Smooth muscle cell (in vitro differentiated cells): ENCODE results near the gene TMEM63A. TPM values are rescaled to one million over a fixed set of nuclear protein-coding genes. Genes with fewer than 3 reads are reported as not detected.

ENCODE experiments used
- DNase-seq: peaks from one replicate; lab custom pipeline; 2025; ENCODE audit not compliant: unreplicated experiment; lab: John Stamatoyannopoulos, UW
- H2AFZ ChIP-seq: fragments of 200-600 bp; sonication (generic); 2 replicates; pipeline ENCODE4 v1.6.0; 2016; ENCODE audit warnings: antibody characterized with exemption, low read depth, mild to moderate bottlenecking
- H3F3A ChIP-seq: fragments of 200-600 bp; sonication (generic); 2 replicates; pipeline ENCODE4 v1.6.0; 2017; ENCODE audit warnings: antibody characterized with exemption, low read depth
- H3K27ac ChIP-seq: fragments of 200-600 bp; sonication (generic); 2 replicates; pipeline ENCODE4 v1.5.1; 2016; ENCODE audit warnings: low read depth, mild to moderate bottlenecking
- H3K27me3 ChIP-seq: fragments of 200-600 bp; sonication (generic); 2 replicates; pipeline ENCODE4 v1.6.1; 2016; ENCODE audit warnings: low read depth, mild to moderate bottlenecking
- H3K36me3 ChIP-seq: fragments of 200-600 bp; sonication (generic); 2 replicates; pipeline ENCODE4 v1.5.1; 2016; ENCODE audit warnings: low read depth
- H3K4me1 ChIP-seq: fragments of 200-600 bp; sonication (generic); 2 replicates; pipeline ENCODE4 v1.5.1; 2016; ENCODE audit warnings: low read depth
- H3K4me2 ChIP-seq: fragments of 200-600 bp; sonication (generic); 2 replicates; pipeline ENCODE4 v1.6.0; 2016; ENCODE audit warnings: mild to moderate bottlenecking
- H3K4me3 ChIP-seq: fragments of 200-600 bp; sonication (generic); 2 replicates; pipeline ENCODE4 v1.5.1; 2016; ENCODE audit warnings: mild to moderate bottlenecking
- H3K79me2 ChIP-seq: fragments of 200-600 bp; sonication (generic); 2 replicates; pipeline ENCODE4 v1.6.0; 2016; ENCODE audit warnings: low read depth, mild to moderate bottlenecking
- H3K9ac ChIP-seq: fragments of 200-600 bp; sonication (generic); 2 replicates; pipeline ENCODE4 v1.6.0; 2016; ENCODE audit warnings: low read depth
- H3K9me3 ChIP-seq: fragments of 200-600 bp; sonication (generic); replicated peaks from 2 replicates; pipeline ENCODE4 v1.5.1; 2016; ENCODE audit warnings: low read depth
- H4K20me1 ChIP-seq: fragments of 200-600 bp; sonication (generic); 2 replicates; pipeline ENCODE4 v1.6.0; 2016; ENCODE audit warnings: low read depth
- WGBS: methylation state at CpG from one replicate; pipeline ENCODE4 v1.1.7; 2016; ENCODE audit warnings: low lambda C conversion rate; 5-methylcytosine and 5-hydroxymethylcytosine counted together
- polyA plus RNA-seq: library from polyadenylated mRNA; unstranded; fragments of >200 nt; fragmentation: Nextera tagmentation; extraction: Ambion mirVana; gene quantifications from 2 replicates; pipeline ENCODE4 v1.2.1, GENCODE V29; 2016
- total RNA-seq: library from RNA; depleted of rRNA; stranded (reverse); fragments of >200 nt; gene quantifications from 2 replicates; pipeline ENCODE4 v1.2.3, GENCODE V29; 2014
- TF ChIP-seq, protein P1 (sequence below): fragments of 200-600 bp; sonication (generic); IDR thresholded peaks from 2 replicates; pipeline ENCODE4 v1.5.1; 2017; ENCODE audit warnings: borderline replicate concordance, mild to moderate bottlenecking, antibody characterized with exemption; ENCODE audit not compliant: insufficient read depth, poor library complexity, severe bottlenecking

The TMEM63A gene
- total and polyA plus RNA-seq, 2 experiments from 2014 or later: 10.9 to 12.0 TPM

DNA sequence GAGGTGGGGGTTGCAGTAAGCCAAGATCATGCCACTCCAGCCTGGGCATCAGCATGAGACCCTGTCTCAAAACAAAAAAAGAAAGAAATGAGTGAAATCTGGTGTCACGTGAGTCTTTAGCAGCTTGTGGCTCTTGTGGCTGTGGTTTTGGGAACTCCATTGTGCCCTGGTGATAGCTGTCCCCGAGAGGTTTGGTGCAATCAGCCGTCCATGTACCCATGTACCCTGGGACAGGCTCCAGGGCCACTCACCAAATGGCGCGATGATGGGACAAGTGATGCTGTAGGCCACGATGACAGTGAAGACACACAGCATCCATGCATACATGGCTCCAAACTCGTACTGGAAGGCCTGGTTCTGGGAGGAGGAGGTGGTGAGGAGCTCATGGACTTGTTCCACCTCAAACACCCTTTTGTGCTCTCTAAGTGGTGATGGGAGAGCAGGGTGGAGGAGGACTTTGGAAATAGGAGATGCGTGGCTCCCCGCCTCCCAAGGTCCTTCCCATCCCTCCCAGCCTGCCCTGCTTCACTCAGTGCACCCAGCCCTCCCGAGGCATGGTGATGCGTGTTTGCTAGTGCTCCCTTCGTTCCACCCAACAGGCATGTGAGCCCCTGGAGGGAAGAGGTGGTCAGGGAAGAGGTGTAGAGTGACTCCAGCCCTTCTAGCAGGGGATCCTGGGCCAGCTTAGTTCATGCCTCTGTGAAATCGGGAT, 29.6 kb downstream of the TMEM63A start:
- no peaks in the 10 kb centered on the region for H3K27me3 ChIP-seq

DNA sequence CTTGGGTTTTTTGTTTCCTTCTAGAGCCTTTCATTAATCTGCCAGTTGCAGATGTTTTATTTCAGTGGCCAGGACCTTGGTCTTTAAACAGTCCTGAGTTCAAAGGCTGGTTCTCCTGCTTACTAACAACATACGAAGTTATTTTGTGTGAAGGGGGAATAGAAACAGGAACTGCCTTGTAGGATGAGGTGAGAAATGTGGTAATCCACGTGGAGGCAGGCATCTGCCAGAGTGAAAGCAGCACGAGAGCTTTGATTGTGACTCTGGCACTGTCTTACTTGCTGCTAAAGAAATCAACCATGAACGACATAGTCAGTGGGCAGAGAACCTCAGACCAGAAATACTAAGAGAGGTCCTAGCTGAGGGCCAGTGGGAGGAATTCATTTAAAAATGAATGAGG, 30.4 kb downstream of the TMEM63A start:
- no peaks in the 10 kb centered on the region for H3K36me3 ChIP-seq
- H3F3A ChIP-seq: no peaks in the 10 kb centered on the region
- H4K20me1 ChIP-seq: no peaks in the 10 kb centered on the region
- no peaks in the 10 kb centered on the region for H3K9me3 ChIP-seq
- no peak overlapping the region for H2AFZ ChIP-seq
- no peaks in the 10 kb centered on the region for H3K4me1 ChIP-seq
- no peaks in the 10 kb centered on the region for H3K27me3 ChIP-seq
- WGBS: 69% methylated on average over 4 of the region's 4 CpGs
- no peak overlapping the region for H3K4me2 ChIP-seq
- no peak for DNase-seq
- no peak overlapping the region for H3K27ac ChIP-seq
- no peak overlapping the region for H3K9ac ChIP-seq
- H3K79me2 ChIP-seq: no peaks in the 10 kb centered on the region
- H3K4me3 ChIP-seq: no peak overlapping the region
- TF ChIP-seq, protein P1, sequence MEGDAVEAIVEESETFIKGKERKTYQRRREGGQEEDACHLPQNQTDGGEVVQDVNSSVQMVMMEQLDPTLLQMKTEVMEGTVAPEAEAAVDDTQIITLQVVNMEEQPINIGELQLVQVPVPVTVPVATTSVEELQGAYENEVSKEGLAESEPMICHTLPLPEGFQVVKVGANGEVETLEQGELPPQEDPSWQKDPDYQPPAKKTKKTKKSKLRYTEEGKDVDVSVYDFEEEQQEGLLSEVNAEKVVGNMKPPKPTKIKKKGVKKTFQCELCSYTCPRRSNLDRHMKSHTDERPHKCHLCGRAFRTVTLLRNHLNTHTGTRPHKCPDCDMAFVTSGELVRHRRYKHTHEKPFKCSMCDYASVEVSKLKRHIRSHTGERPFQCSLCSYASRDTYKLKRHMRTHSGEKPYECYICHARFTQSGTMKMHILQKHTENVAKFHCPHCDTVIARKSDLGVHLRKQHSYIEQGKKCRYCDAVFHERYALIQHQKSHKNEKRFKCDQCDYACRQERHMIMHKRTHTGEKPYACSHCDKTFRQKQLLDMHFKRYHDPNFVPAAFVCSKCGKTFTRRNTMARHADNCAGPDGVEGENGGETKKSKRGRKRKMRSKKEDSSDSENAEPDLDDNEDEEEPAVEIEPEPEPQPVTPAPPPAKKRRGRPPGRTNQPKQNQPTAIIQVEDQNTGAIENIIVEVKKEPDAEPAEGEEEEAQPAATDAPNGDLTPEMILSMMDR: no peak

More for the DNA sequence above, 29.6 kb downstream of the TMEM63A start:
- Histone ChIP-seq H3K4me2 (no peak overlapping the region), H3F3A (no peaks in the 10 kb centered on the region), H4K20me1 (no peaks in the 10 kb centered on the region), H3K79me2 (no peaks in the 10 kb centered on the region), H2AFZ (no peak overlapping the region), H3K27ac (no peak overlapping the region), H3K9ac (no peak overlapping the region), H3K36me3 (no peaks in the 10 kb centered on the region), H3K4me1 (no peaks in the 10 kb centered on the region), H3K9me3 (no peaks in the 10 kb centered on the region), H3K4me3 (no peak overlapping the region)
- DNase-seq: no peak
- TF ChIP-seq, protein P1: no peak
- 97% methylated on average over 13 of the region's 13 CpGs for WGBS

DNA sequence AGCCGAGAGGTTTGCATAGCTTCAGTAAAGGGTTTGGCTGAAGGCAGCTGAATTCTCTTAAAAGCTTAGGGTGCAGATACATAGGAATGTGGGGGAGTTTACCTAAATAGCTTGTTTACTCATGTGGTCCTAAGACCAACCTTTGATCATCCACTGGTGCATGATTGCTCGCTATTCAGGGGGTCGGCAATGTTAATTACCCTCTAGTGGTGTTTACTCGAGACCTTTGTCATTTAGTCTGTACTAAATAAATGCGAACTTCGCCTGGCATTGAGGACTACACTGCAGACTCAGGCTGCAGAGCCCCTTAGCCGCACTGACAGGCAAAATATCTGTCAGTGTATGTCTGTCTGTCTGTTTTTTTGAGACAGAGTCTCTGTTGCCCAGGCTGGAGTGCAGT, 31.8 kb downstream of the TMEM63A start:
- no peaks in the 10 kb centered on the region for H3K4me1 ChIP-seq
- TF ChIP-seq, protein P1: no peak
- H3K36me3 ChIP-seq: no peaks in the 10 kb centered on the region
- WGBS: 96% methylated on average over 7 of the region's 7 CpGs
- no peaks in the 10 kb centered on the region for H3K79me2 ChIP-seq
- no peaks in the 10 kb centered on the region for H3K27me3 ChIP-seq
- no peaks in the 10 kb centered on the region for H3K9me3 ChIP-seq
- H4K20me1 ChIP-seq: no peaks in the 10 kb centered on the region
- DNase-seq: no peak
- no peak overlapping the region for H3K4me3 ChIP-seq
- no peak overlapping the region for H3K27ac ChIP-seq
- no peak overlapping the region for H3K9ac ChIP-seq
- H3F3A ChIP-seq: no peaks in the 10 kb centered on the region
- no peak overlapping the region for H3K4me2 ChIP-seq
- no peak overlapping the region for H2AFZ ChIP-seq

DNA sequence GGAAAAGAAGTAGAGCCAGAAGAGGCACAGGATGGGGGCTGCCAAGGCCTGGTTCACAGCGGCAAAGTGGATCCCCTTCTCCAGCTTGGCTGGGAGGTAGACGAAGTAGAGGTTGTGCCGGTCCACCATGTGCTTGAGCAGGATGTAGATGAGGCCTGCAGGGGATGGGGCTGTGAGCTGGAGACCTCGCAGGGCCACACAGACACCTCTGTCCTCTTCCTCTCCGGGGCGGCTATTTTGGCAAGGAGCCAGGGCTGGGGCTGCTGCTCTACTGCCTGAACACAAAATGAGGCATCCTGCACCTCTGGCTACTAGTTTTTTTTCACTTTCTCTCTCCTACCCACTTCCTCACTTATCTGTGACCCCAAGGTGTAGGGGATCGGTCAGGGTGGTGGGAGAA, 32.3 kb downstream of the TMEM63A start:
- Histone ChIP-seq H3K36me3 (no peaks in the 10 kb centered on the region), H3K4me1 (no peaks in the 10 kb centered on the region), H4K20me1 (no peaks in the 10 kb centered on the region), H3K9ac (no peak overlapping the region), H3K9me3 (no peaks in the 10 kb centered on the region), H3K79me2 (no peaks in the 10 kb centered on the region), H2AFZ (no peak overlapping the region), H3K4me2 (no peak overlapping the region), H3K27ac (no peak overlapping the region), H3K27me3 (no peaks in the 10 kb centered on the region), H3K4me3 (no peak overlapping the region), H3F3A (no peaks in the 10 kb centered on the region)
- 77% methylated on average over 7 of the region's 7 CpGs for WGBS
- no peak for DNase-seq
- TF ChIP-seq, protein P1: no peak
